Stomach (tissue), 9 donors: Measurements from ENCODE around the gene TIGD1. TPM values are rescaled to one million over a fixed set of nuclear protein-coding genes. Genes with fewer than 3 reads are reported as not detected.
A peak's percentile ranks its signal among the peaks of the same experiment; 100 is the strongest.

Experiments used
- DNase-seq, 2 donors: peaks; one replicate each; pipeline versions ENCODE4 v3.0.0 to v3.0.0-alpha.2; 2013 to 2019
- H3K27ac ChIP-seq, 5 donors: fragments of 200-600 bp in 4 of 5; sonication (generic) in 4 of 5; one replicate each; pipeline ENCODE4 v1.5.1; 2013 to 2019; ENCODE audit warnings: mild to moderate bottlenecking in 1 of 5, moderate library complexity in 1 of 5
- H3K27me3 ChIP-seq, 3 donors: fragments of 200-600 bp; sonication (generic); one replicate each; pipeline ENCODE4 v1.5.1; 2017 to 2019; ENCODE audit warnings: mixed run types in 1 of 3
- H3K36me3 ChIP-seq, 4 donors: fragments of 200-600 bp; sonication (generic); 1 replicate in 3 of 4; 2 replicates in 1 of 4; pipeline ENCODE4 v1.5.1; 2016 to 2019
- H3K4me1 ChIP-seq, 4 donors: fragments of 200-600 bp; sonication (generic); one replicate each; pipeline ENCODE4 v1.5.1; 2016 to 2019
- H3K4me3 ChIP-seq, 4 donors: fragments of 200-600 bp; sonication (generic) in 3 of 4; one replicate each; pipeline ENCODE4 v1.5.1; 2016 to 2019; ENCODE audit warnings: mild to moderate bottlenecking in 1 of 4
- H3K9me3 ChIP-seq, 4 donors: fragments of 200-600 bp; sonication (generic); one replicate each; pipeline ENCODE4 v1.5.1; 2016 to 2019
- CTCF ChIP-seq, 7 experiments: fragments of 450-650 bp in 4 of 7; fragments of 200-600 bp in 3 of 7; sonication (generic) in 3 of 7; IDR thresholded peaks; one replicate each; pipeline ENCODE4 v1.5.1; 2016 to 2019; ENCODE audit warnings: antibody characterized with exemption in 7 of 7, control low read depth in 2 of 7, mild to moderate bottlenecking in 1 of 7
- EP300 ChIP-seq: sonication (generic); formaldehyde crosslinking; IDR thresholded peaks from one replicate; pipeline ENCODE4 v1.6.1; 2017; ENCODE audit warnings: antibody characterized with exemption
- POLR2A ChIP-seq, 4 donors: fragments of 450-650 bp; IDR thresholded peaks; one replicate each; pipeline ENCODE4 v1.6.1; 2016; ENCODE audit warnings: antibody characterized with exemption in 4 of 4, control low read depth in 2 of 4, mild to moderate bottlenecking in 1 of 4, moderate library complexity in 1 of 4
- POLR2AphosphoS5 ChIP-seq, 3 donors: sonication (generic); formaldehyde crosslinking; IDR thresholded peaks; one replicate each; pipeline ENCODE4 v1.6.1; 2016; ENCODE audit warnings: antibody characterized with exemption in 3 of 3
- WGBS, 5 donors: extraction: QIAGEN DNeasy Blood & Tissue Kit in 3 of 5; methylation state at CpG; one replicate each; pipeline versions ENCODE4 v1.1.5 to v1.1.7; 2013 to 2018; 5-methylcytosine and 5-hydroxymethylcytosine counted together
- intact Hi-C: fragments of 100-400 bp; cut with DNase I; formaldehyde crosslinking; loops from one replicate; pipeline ENCODE4 v1.15.1; 2023; ENCODE audit warnings: low total_unique reads
- polyA plus RNA-seq, 3 donors: library from polyadenylated mRNA; stranded (reverse); fragments of 200-250 nt; gene quantifications; one replicate each; pipeline ENCODE4 v1.2.3, GENCODE V29; 2013
- total RNA-seq, 5 donors: library from RNA; depleted of rRNA; stranded (reverse); fragments of >200 nt; gene quantifications; one replicate each; pipeline versions ENCODE4 v1.1.0 to v1.2.3, GENCODE V29; 2014 to 2016
- donor health status: healthy with polysubstance abuse.
- donor health status: Bipolar disorder and iron deficiency.
- donor health status: healthy.

The TIGD1 gene
- total and polyA plus RNA-seq, 8 donors, result 1.2 to 14.5 (median 6.1) TPM

DNA sequence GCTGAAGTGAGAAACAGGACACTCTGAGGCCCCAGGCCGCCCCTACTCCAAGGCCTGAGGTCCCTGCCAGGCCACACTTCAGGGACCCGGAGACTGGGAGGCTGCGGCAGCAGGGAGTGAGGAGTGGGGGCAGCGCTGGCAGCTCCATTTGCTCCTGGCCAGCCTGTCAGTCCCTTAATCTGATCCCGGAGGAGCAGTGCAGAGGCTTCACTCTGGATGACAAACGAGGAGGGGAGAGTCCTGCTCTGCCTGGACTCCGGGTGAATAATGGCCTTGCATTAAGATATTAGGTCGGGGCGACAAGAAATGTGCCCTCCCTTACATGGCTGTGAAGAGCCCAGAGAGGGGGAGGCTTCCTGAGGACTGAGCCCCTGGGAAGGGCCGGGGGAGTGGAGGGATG is 44.5 kb downstream of the TIGD1 start:
- Histone ChIP-seq H3K4me1 (peaks cover 9 to 28% (median 24%) of the 10 kb centered on the region in 4 donors), H3K4me3 (no peak overlapping the region), H3K27ac (no peak overlapping the region), H3K36me3 (no peaks in the 10 kb centered on the region), H3K27me3 (peaks cover 0 to 61% (median 30%) of the 10 kb centered on the region in 3 donors), H3K9me3 (no peaks in the 10 kb centered on the region)
- TF ChIP-seq CTCF (IDR thresholded peaks at IDR 0.05) (no peak), EP300 (no peak), POLR2A (IDR thresholded peaks at IDR 0.05) (no peak), POLR2AphosphoS5 (IDR thresholded peaks at IDR 0.05) (no peak)
- no peak for DNase-seq
- 43 to 58% (median 50%) methylated on average over 4 to 10 of the region's 10 CpGs for WGBS, 5 donors
- intact Hi-C loops, result no loop called here

DNA sequence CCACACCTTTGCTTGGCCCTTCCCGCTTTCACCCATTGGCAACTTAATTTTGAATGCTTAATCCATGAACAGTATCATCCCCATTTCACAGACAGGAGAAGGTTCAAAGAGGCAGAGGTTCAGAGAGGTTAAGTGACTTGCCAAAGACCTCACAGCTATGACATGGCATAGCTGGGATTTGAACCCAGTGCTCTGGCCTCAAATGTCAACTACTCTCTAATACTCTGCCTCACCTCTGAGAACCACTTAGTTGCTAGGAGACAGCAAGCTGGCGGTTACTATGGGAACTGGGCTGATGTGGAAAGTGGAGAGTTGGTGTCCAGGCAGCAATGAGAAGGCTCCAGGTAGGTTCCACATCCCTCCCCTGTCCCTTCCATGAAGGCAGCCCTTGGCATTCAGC is 45.9 kb downstream of the TIGD1 start:
- no peak overlapping the region for H3K4me3 ChIP-seq
- H3K4me1 ChIP-seq, result peaks cover 9 to 28% (median 24%) of the 10 kb centered on the region in 4 donors
- H3K36me3 ChIP-seq, result no peaks in the 10 kb centered on the region
- H3K9me3 ChIP-seq, result no peaks in the 10 kb centered on the region
- intact Hi-C loops, result no loop called here
- no peak for TF ChIP-seq POLR2A (IDR thresholded peaks at IDR 0.05)
- no peak for TF ChIP-seq CTCF (IDR thresholded peaks at IDR 0.05)
- peaks cover 0 to 61% (median 30%) of the 10 kb centered on the region in 3 donors for H3K27me3 ChIP-seq
- no peak overlapping the region for H3K27ac ChIP-seq
- DNase-seq, result peak in 1 of 2 donors; percentile 49
- WGBS, 5 donors, result 73 to 91% (median 77%) methylated on average over 2 of the region's 2 CpGs

DNA sequence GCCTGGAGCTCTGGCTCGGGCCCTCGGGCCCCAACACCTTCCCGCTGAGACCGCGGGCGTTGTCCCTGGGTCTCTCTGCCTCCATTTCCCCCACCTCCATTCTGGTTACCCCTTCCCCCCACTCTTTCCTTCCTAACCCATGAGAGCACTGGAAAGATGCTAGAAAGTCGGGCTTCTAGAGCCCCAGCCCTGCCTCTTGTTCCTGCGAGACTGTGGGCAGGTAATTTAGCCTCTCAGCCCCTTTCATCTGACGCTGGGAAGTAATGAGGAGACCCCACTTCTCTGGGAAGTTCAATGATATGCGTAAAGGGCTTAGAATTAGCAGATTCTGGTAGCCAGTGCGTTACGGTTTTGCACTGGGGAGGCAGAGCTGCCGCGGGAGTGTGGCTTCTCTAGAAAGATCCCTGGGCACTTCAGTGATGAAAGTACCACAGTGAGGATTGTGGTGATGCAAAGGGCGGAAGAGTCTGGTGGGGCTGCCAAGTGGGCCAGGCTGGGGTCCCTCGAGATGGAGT is 46.5 kb downstream of the TIGD1 start:
- H3K9me3 ChIP-seq, result no peaks in the 10 kb centered on the region
- peaks cover 0 to 61% (median 30%) of the 10 kb centered on the region in 3 donors for H3K27me3 ChIP-seq
- intact Hi-C loops, result no loop called here
- WGBS, 5 donors, result 20 to 37% (median 25%) methylated on average over 15 to 16 of the region's 16 CpGs
- peak overlapping the region in 1 of 5 donors; percentile 75 for H3K27ac ChIP-seq
- no peaks in the 10 kb centered on the region for H3K36me3 ChIP-seq
- DNase-seq, result no peak
- TF ChIP-seq CTCF (IDR thresholded peaks at IDR 0.05) (no peak), POLR2A (IDR thresholded peaks at IDR 0.05) (no peak), POLR2AphosphoS5 (IDR thresholded peaks at IDR 0.05) (no peak), EP300 (no peak)
- H3K4me3 ChIP-seq, result peak overlapping the region; percentile 49 to 61 (median 52)
- peaks cover 9 to 28% (median 24%) of the 10 kb centered on the region in 4 donors for H3K4me1 ChIP-seq

DNA sequence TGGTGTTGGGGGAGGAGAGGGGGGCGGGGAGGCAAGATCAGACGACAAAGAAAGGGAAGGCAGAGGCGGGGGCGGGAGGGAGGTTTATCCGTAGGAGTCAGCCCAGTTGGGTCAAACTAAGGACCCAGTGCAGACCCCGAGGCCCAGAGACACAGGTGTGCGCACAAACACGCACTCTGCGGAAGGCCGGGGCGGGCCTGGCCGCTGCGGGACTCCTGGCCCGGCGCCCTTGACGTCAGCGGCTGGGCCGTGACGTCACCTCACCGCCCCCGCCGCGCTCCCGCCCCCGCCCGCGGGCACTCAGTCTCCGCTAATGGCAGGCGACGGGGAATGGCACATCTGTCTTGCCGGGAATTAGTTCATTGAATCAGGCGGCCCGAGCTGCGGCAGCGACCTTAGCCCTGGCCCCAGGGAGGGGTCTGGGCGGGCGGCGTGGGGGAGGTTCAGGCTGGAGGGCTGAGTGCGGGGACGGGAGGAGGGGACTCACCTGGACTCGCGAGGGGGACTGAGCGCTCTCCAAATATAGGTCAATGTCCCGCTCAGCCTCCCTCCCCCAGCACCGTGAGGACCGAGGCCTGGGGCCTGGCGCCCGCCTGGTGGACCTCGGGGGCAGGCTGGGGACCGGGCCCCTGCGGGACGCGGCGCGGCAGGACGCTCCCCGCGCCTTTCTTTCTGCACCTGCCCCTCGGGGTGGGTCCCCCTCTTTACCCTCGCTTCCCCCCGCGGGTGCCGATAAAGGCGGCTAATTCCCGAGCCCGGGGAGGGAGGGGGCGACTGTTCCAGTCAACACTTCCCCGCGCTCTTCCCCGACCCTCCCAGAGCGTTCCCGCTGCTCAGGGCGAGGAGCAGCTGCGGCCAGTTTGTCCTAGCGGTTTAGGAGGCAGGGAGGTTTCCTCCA is 47.2 kb downstream of the TIGD1 start:
- H3K4me1 ChIP-seq, result peaks cover 9 to 28% (median 24%) of the 10 kb centered on the region in 4 donors
- intact Hi-C loops, result no loop called here
- no peaks in the 10 kb centered on the region for H3K9me3 ChIP-seq
- peak; percentile 45 to 82 for DNase-seq
- no peaks in the 10 kb centered on the region for H3K36me3 ChIP-seq
- TF ChIP-seq POLR2A (IDR thresholded peaks at IDR 0.05) (no peak), CTCF (IDR thresholded peaks at IDR 0.05) (no peak), POLR2AphosphoS5 (IDR thresholded peaks at IDR 0.05) (peak in 1 of 3 donors; percentile 14), EP300 (no peak)
- peak overlapping the region in 2 of 5 donors; percentile 3 to 75 for H3K27ac ChIP-seq
- H3K4me3 ChIP-seq, result peak overlapping the region; percentile 49 to 61 (median 52)
- peaks cover 0 to 55% (median 30%) of the 10 kb centered on the region in 3 donors for H3K27me3 ChIP-seq
- 1 to 3% (median 2%) methylated on average over 42 to 75 of the region's 75 CpGs for WGBS, 5 donors
